GM23338 (cell line): ENCODE data around the gene FES. TPM values are rescaled to one million over a fixed set of nuclear protein-coding genes. Genes with fewer than 3 reads are reported as not detected.

Source experiments
- ATAC-seq: fragments of 200-7000 bp; cut with Tn5 transposase; 3 replicates; pipeline ENCODE4 v1.9.1; 2020
- DNase-seq: peaks from one replicate; pipeline ENCODE4 v3.0.0-alpha.2; 2015; ENCODE audit warnings: low spot score
- H2AFZ ChIP-seq: fragments of 200-600 bp; sonication (generic); 2 replicates; pipeline ENCODE4 v1.8.0; 2016; ENCODE audit warnings: antibody characterized with exemption, mild to moderate bottlenecking, moderate library complexity
- H3F3A ChIP-seq: fragments of 200-600 bp; sonication (generic); replicated peaks from 2 replicates; pipeline ENCODE4 v1.8.0; 2017; ENCODE audit warnings: antibody characterized with exemption, mixed run types, low read depth
- H3K27ac ChIP-seq: fragments of 200-600 bp; sonication (generic); 2 replicates; pipeline ENCODE4 v1.6.1; 2016; ENCODE audit warnings: low read depth
- H3K27me3 ChIP-seq: fragments of 200-600 bp; sonication (generic); 2 replicates; pipeline ENCODE4 v1.8.0; 2016; ENCODE audit warnings: mild to moderate bottlenecking, mixed run types, moderate library complexity; ENCODE audit not compliant: insufficient read depth
- H3K36me3 ChIP-seq: fragments of 200-600 bp; sonication (generic); 2 replicates; pipeline ENCODE4 v1.8.0; 2016; ENCODE audit warnings: mild to moderate bottlenecking; ENCODE audit not compliant: insufficient read depth
- H3K4me1 ChIP-seq: fragments of 200-600 bp; sonication (generic); 2 replicates; pipeline ENCODE4 v1.8.0; 2016; ENCODE audit warnings: mild to moderate bottlenecking, moderate library complexity; ENCODE audit not compliant: insufficient read depth
- H3K4me2 ChIP-seq: fragments of 200-600 bp; sonication (generic); 2 replicates; pipeline ENCODE4 v1.7.1; 2017; ENCODE audit warnings: mixed run types
- H3K4me3 ChIP-seq: fragments of 200-600 bp; sonication (generic); 2 replicates; pipeline ENCODE4 v1.6.1; 2016; ENCODE audit warnings: mixed run types
- H3K79me2 ChIP-seq: fragments of 200-600 bp; sonication (generic); replicated peaks from 2 replicates; pipeline ENCODE4 v1.8.0; 2017; ENCODE audit warnings: mild to moderate bottlenecking; ENCODE audit not compliant: insufficient read depth
- H3K9me2 ChIP-seq: fragments of 200-600 bp; sonication (generic); 2 replicates; pipeline ENCODE4 v1.8.0; 2017; ENCODE audit not compliant: insufficient read depth
- H4K20me1 ChIP-seq: fragments of 200-600 bp; sonication (generic); replicated peaks from 2 replicates; pipeline ENCODE4 v1.8.0; 2017; ENCODE audit warnings: mild to moderate bottlenecking; ENCODE audit not compliant: insufficient read depth
- H3K27ac Mint-ChIP-seq: 2 replicates; pipeline ENCODE4 v1.8.0; 2020; ENCODE audit warnings: inconsistent platforms, mild to moderate bottlenecking, moderate library complexity, mixed read lengths
- H3K27me3 Mint-ChIP-seq: 3 replicates; pipeline ENCODE4 v1.8.0; 2022; ENCODE audit warnings: low read depth, mild to moderate bottlenecking, moderate library complexity, mixed read lengths, inconsistent platforms; ENCODE audit not compliant: insufficient read depth, poor library complexity
- H3K36me3 Mint-ChIP-seq: 3 replicates; pipeline ENCODE4 v1.8.0; 2021; ENCODE audit warnings: low read depth, mild to moderate bottlenecking, inconsistent platforms, moderate library complexity, mixed read lengths
- H3K4me1 Mint-ChIP-seq: 3 replicates; pipeline ENCODE4 v1.8.0; 2020; ENCODE audit warnings: mild to moderate bottlenecking, inconsistent platforms, mixed read lengths
- H3K4me3 Mint-ChIP-seq: 3 replicates; pipeline ENCODE4 v1.8.0; 2021; ENCODE audit warnings: moderate library complexity, mild to moderate bottlenecking, inconsistent platforms, mixed read lengths
- H3K9me3 Mint-ChIP-seq: 3 replicates; pipeline ENCODE4 v1.8.0; 2020; ENCODE audit warnings: moderate library complexity, mild to moderate bottlenecking, inconsistent platforms, mixed read lengths
- CREB1 ChIP-seq: fragments of 250-450 bp; sonication (Bioruptor Pico); IDR thresholded peaks from 2 replicates; pipeline ENCODE4 v1.5.0; 2020; ENCODE audit warnings: low read depth, mild to moderate bottlenecking, moderate library complexity
- CTCF ChIP-seq, 2 experiments: fragments of 200-600 bp in 1 of 2; sonication (generic) in 1 of 2; conservative IDR thresholded peaks; 2 replicates each; pipeline versions ENCODE4 v1.5.1 to v1.6.1; 2016 to 2017; ENCODE audit warnings: antibody characterized with exemption in 2 of 2, low read depth in 2 of 2, mild to moderate bottlenecking in 2 of 2, moderate library complexity in 1 of 2
- ETS1 ChIP-seq: IDR thresholded peaks from 2 replicates; pipeline ENCODE4 v1.6.1; 2016; ENCODE audit warnings: antibody characterized with exemption
- EZH2 ChIP-seq: fragments of 200-600 bp; sonication (generic); IDR thresholded peaks from one replicate; pipeline ENCODE4 v1.8.0; 2017; ENCODE audit warnings: antibody characterized with exemption, mild to moderate bottlenecking, low read depth; ENCODE audit not compliant: unreplicated experiment
- EZH2phosphoT487 ChIP-seq: fragments of 200-600 bp; sonication (generic); IDR thresholded peaks from one replicate; pipeline ENCODE4 v1.8.1; 2018; ENCODE audit warnings: antibody characterized with exemption; ENCODE audit not compliant: unreplicated experiment
- JUNB ChIP-seq: IDR thresholded peaks from one replicate; pipeline ENCODE4 v1.6.1; 2016; ENCODE audit warnings: antibody characterized with exemption; ENCODE audit not compliant: unreplicated experiment
- NANOG ChIP-seq: IDR thresholded peaks from 2 replicates; pipeline ENCODE4 v1.6.1; 2016; ENCODE audit warnings: antibody characterized with exemption, borderline replicate concordance
- POLR2AphosphoS5 ChIP-seq: IDR thresholded peaks from 2 replicates; pipeline ENCODE4 v1.6.1; 2016; ENCODE audit warnings: antibody characterized with exemption, low read depth
- REST ChIP-seq: IDR thresholded peaks from one replicate; pipeline ENCODE4 v1.6.1; 2018; ENCODE audit warnings: antibody characterized with exemption; ENCODE audit not compliant: unreplicated experiment
- STAT1 ChIP-seq: IDR thresholded peaks from one replicate; pipeline ENCODE4 v1.6.1; 2016; ENCODE audit warnings: antibody characterized with exemption; ENCODE audit not compliant: unreplicated experiment
- ZNF114 ChIP-seq: fragments of 250-450 bp; sonication (Bioruptor Pico); IDR thresholded peaks from 2 replicates; pipeline ENCODE4 v1.5.0; 2020; ENCODE audit warnings: mild to moderate bottlenecking, moderate library complexity
- ZNF331 ChIP-seq: fragments of 250-450 bp; sonication (Bioruptor Pico); IDR thresholded peaks from 2 replicates; pipeline ENCODE4 v1.5.0; 2020; ENCODE audit warnings: low read depth, mild to moderate bottlenecking, moderate library complexity
- ZNF462 ChIP-seq: fragments of 250-450 bp; sonication (Bioruptor Pico); IDR thresholded peaks from 2 replicates; pipeline ENCODE4 v1.5.0; 2020; ENCODE audit warnings: mild to moderate bottlenecking, moderate library complexity
- polyA plus RNA-seq: library from polyadenylated mRNA; unstranded; fragments of >200 nt; fragmentation: Nextera tagmentation; extraction: Ambion mirVana; gene quantifications from 2 replicates; pipeline ENCODE4 v1.2.1, GENCODE V29; 2016
- total RNA-seq: library from RNA; depleted of rRNA; stranded (reverse); fragments of >200 nt; shearing (Covaris generic); gene quantifications from 2 replicates; pipeline ENCODE4 v1.2.3, GENCODE V29; 2014

Gene FES
- total and polyA plus RNA-seq, 2 experiments from 2014 or later = 2.7 to 14.4 TPM

- ATAC-seq = no peak
- H3K27ac Mint-ChIP-seq = no peak overlapping the region
- TF ChIP-seq REST (no peak), CTCF (conservative IDR thresholded peaks at IDR 0.05; ENCODE audit: low read depth in 2 of 2) (no peak), EZH2phosphoT487 (no peak), ETS1 (no peak), ZNF114 (CRISPR knock-in tag) (no peak), POLR2AphosphoS5 (no peak), ZNF331 (CRISPR knock-in tag) (no peak), EZH2 (no peak), CREB1 (CRISPR knock-in tag) (no peak), NANOG (no peak), ZNF462 (CRISPR knock-in tag) (no peak), STAT1 (no peak), JUNB (no peak)
Observed at GRCh38 chr15:90862964-90863778, 21.1 kb upstream of the FES start.

More at GRCh38 chr15:90862964-90863778, 21.1 kb upstream of the FES start:
- no peaks in the 10 kb centered on the region for H3K36me3 Mint-ChIP-seq
- H2AFZ ChIP-seq = no peak overlapping the region; the same call in 1 of the 2 replicates
- H3K4me1 Mint-ChIP-seq = peaks cover 21% of the 10 kb centered on the region
- H3K9me3 Mint-ChIP-seq = no peaks in the 10 kb centered on the region
- no peaks in the 10 kb centered on the region for H3K27me3 ChIP-seq
- H3K4me1 ChIP-seq = peaks cover 12% of the 10 kb centered on the region
- H3K4me2 ChIP-seq = no peak overlapping the region
- H3K79me2 ChIP-seq = no peaks in the 10 kb centered on the region
- no peak overlapping the region for H3K27ac ChIP-seq
- DNase-seq = no peak
- H3K9me2 ChIP-seq = no peaks in the 10 kb centered on the region
- no peaks in the 10 kb centered on the region for H3K36me3 ChIP-seq
- H3K4me3 ChIP-seq = no peak overlapping the region
- peaks cover 5% of the 10 kb centered on the region for H3K27me3 Mint-ChIP-seq
- no peaks in the 10 kb centered on the region for H4K20me1 ChIP-seq
- H3K4me3 Mint-ChIP-seq = no peak overlapping the region
- no peaks in the 10 kb centered on the region for H3F3A ChIP-seq
